ENCODE data around the gene ICA1. TPM values are rescaled to one million over a fixed set of nuclear protein-coding genes. Genes with fewer than 3 reads are reported as not detected.
A peak's percentile ranks its signal among the peaks of the same experiment; 100 is the strongest.

Gene ICA1
- total RNA-seq, 2 experiments from 2014 or later, result 0.34 to 1.3 TPM

DNA sequence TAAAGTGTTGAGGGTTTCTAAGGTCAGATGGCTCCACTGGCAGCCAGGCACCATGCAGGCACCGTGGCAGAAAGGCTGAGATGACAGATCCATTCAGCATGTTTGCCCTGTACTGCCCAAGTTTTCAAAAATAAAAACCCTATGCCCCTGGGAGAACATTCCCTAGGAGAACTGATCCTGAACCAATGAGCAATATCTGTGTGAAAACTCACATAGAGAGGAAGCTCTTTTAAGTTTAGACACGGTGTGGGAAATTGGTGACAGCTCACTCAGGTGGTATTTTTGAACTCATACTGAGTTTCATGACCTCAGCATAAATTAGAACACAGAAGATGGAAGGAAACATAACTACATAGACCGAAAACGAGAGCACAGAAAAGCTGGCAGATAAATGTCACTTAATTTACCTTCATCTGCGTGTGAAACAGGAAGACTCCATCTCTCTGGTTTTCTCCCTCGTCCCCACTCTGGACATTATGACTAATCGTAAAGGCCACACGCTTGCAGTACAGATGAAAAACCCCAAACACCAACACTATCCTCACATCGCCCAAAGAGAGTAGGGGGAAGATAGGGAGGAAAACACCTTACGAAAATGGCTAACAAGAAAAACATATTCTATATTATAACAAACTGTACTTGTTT lies 127.8 kb downstream of the ICA1 start:
- Mint-ChIP-seq H3K27me3 (no peaks in the 10 kb centered on the region), H3K27ac (peak overlapping the region; percentile 77), H3K4me3 (peak overlapping the region; percentile 1), H3K4me1 (ENCODE audit: low read depth) (peaks cover 56% of the 10 kb centered on the region), H3K9me3 (no peaks in the 10 kb centered on the region), H3K36me3 (ENCODE audit: low read depth) (no peaks in the 10 kb centered on the region)
- TF ChIP-seq, protein P1, sequence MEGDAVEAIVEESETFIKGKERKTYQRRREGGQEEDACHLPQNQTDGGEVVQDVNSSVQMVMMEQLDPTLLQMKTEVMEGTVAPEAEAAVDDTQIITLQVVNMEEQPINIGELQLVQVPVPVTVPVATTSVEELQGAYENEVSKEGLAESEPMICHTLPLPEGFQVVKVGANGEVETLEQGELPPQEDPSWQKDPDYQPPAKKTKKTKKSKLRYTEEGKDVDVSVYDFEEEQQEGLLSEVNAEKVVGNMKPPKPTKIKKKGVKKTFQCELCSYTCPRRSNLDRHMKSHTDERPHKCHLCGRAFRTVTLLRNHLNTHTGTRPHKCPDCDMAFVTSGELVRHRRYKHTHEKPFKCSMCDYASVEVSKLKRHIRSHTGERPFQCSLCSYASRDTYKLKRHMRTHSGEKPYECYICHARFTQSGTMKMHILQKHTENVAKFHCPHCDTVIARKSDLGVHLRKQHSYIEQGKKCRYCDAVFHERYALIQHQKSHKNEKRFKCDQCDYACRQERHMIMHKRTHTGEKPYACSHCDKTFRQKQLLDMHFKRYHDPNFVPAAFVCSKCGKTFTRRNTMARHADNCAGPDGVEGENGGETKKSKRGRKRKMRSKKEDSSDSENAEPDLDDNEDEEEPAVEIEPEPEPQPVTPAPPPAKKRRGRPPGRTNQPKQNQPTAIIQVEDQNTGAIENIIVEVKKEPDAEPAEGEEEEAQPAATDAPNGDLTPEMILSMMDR (IDR thresholded peaks at IDR 0.05), result no peak
- ATAC-seq, result peak; percentile 76
- CTCF ChIA-PET, result interaction anchor here (0.9 to 3.0 kb wide), 4 partner anchors 9 to 453 kb away, joined by 3 to 14 read pairs (median 4); no protein-coding TSS in a partner anchor
- peak; percentile 75 for DNase-seq
- intact Hi-C loops (cut with micrococcal nuclease), result no loop called here
- POLR2A ChIA-PET, result interaction anchor here (0.7 to 2.2 kb wide), 7 partner anchors 9 to 166 kb away, joined by 3 to 26 read pairs (median 3); no protein-coding TSS in a partner anchor

DNA sequence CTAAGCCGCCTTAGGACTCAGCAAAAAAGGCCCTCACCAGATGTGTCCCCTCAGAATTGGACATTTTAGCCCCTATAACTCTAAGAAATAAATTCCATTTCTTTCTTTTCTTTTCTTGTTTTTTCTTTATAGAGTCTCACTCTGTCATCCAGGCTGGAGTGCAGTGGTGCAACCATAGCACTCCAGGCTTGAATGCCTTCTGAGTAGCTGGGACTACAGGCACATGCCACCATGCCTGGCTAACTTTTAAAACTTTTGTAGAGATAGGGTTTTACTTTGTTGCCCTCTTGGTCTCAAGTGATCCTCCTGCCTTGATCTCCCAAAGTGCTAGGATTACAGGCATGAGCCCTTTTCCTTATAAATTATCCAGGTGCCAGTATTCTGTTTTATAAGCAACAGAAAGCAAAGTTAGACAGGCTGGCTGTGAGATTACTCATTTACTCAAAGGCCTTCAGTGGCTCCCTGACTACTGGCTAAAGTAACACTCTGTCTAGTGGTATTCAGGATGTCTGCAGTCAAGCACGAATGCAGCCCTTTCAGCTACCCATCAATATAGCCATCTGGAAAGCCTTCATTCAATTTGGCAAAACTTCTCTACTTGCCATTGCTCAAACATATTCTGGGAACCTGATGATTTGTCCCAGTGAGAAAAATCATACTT lies 128.6 kb downstream of the ICA1 start:
- peaks cover 64% of the 10 kb centered on the region for H3K4me1 Mint-ChIP-seq (ENCODE audit: low read depth)
- intact Hi-C loops (cut with micrococcal nuclease), result no loop called here
- ATAC-seq (no peak), DNase-seq (no peak)
- H3K9me3 Mint-ChIP-seq, result no peaks in the 10 kb centered on the region
- POLR2A ChIA-PET, result interaction anchor here (0.7 to 2.2 kb wide), 4 partner anchors 8 to 65 kb away, joined by 3 to 26 read pairs (median 6); no protein-coding TSS in a partner anchor
- peak overlapping the region; percentile 32 for H3K27ac Mint-ChIP-seq
- no peaks in the 10 kb centered on the region for H3K36me3 Mint-ChIP-seq (ENCODE audit: low read depth)
- no peak overlapping the region for H3K4me3 Mint-ChIP-seq
- no peaks in the 10 kb centered on the region for H3K27me3 Mint-ChIP-seq
- CTCF ChIA-PET, result interaction anchor here (0.9 to 3.0 kb wide), 4 partner anchors 8 to 452 kb away, joined by 3 to 14 read pairs (median 4); no protein-coding TSS in a partner anchor
- TF ChIP-seq, protein P1 (IDR thresholded peaks at IDR 0.05), result no peak

DNA sequence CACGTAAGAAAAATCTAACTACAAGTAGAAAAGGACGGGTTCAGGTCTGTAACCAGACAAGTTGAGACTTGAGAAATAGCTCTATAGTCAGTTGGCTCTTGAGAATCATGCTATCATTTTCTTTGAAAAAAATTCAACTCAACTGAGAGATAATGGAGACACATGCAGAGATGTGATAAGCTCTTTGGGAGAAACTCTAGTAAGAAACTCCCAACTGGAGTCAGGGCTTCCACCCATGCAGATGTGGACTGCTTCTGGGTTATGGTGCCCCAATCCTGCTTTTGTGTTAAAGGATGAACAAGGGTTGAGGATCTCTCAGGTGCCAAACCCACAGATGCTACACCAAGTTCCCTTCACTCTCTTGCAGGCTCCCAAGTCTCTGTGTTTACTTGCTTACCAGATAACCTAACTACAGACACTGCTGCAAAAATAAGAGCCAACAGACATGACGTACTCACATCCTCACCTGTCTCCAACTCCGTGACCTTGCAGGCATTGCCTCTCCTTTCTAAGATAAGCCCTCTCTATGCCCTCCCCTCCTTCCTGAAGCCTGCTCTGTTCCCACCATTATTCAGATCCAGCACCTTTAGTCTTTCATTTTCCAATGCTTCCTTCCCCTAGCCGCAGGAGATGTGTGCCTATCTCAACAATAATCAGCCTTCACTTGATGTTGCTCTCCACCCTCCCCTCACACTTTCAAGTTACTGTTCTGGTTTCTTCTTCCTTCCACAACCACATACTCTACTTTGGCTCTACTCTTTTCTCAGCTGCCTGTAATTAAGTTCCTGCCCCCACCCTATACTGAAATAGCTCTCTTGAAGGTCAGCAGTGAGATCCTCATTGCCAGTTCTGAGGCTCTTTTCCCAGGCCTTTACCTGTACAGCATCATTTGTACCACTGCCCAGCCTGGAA lies 130.0 kb downstream of the ICA1 start:
- Mint-ChIP-seq H3K4me3 (peak overlapping the region; percentile 40), H3K27ac (peak overlapping the region; percentile 79), H3K36me3 (ENCODE audit: low read depth) (no peaks in the 10 kb centered on the region), H3K9me3 (no peaks in the 10 kb centered on the region), H3K27me3 (no peaks in the 10 kb centered on the region), H3K4me1 (ENCODE audit: low read depth) (peaks cover 75% of the 10 kb centered on the region)
- DNase-seq (peak; percentile 26), ATAC-seq (peak; percentile 43)
- ChIA-PET POLR2A (interaction anchor here (0.6 kb wide), 1 partner anchor 16 kb away, joined by 3 read pairs; no protein-coding TSS in a partner anchor), CTCF (interaction anchor here (1.0 to 2.0 kb wide), 3 partner anchors 58 to 491 kb away, joined by 3 to 7 read pairs (median 3); partner anchors contain the start of gene UMAD1)
- TF ChIP-seq, protein P1 (IDR thresholded peaks at IDR 0.05), result no peak
- intact Hi-C loops (cut with micrococcal nuclease), result loop anchor here (2.0 kb wide), 1 partner anchor 15 kb away; no protein-coding TSS in a partner anchor

DNA sequence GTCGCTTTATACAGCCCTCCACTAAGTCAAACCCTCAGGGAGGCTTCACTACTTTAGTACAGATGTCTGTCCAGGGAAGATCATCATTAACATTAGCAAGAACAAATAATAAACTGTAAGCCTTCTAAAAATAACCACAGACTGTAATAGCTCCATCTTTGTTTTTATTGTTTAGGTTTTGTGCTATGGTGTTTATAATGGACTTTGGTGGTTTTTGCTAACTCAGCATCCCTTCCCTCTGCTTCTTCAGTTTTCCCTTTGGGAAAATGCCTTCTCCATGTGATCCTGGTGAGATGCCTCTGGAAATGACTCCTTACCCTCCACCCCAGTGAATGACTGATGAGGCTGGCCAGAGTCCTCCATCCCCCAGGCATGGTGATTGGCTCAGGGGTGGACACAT lies 131.3 kb downstream of the ICA1 start:
- Mint-ChIP-seq H3K36me3 (ENCODE audit: low read depth) (no peaks in the 10 kb centered on the region), H3K27me3 (no peaks in the 10 kb centered on the region), H3K9me3 (no peaks in the 10 kb centered on the region), H3K4me1 (ENCODE audit: low read depth) (peaks cover 85% of the 10 kb centered on the region), H3K4me3 (no peak overlapping the region), H3K27ac (no peak overlapping the region)
- intact Hi-C loops (cut with micrococcal nuclease), result loop anchor here (2.0 kb wide), 1 partner anchor 14 kb away; no protein-coding TSS in a partner anchor
- ChIA-PET CTCF (interaction anchor here (2.0 kb wide), 1 partner anchor 59 kb away, joined by 7 read pairs; no protein-coding TSS in a partner anchor), POLR2A (interaction anchor here (1.0 kb wide), 2 partner anchors 8 to 15 kb away, joined by 3 to 7 read pairs; no protein-coding TSS in a partner anchor)
- TF ChIP-seq, protein P1 (IDR thresholded peaks at IDR 0.05), result no peak
- no peak for ATAC-seq
- no peak for DNase-seq

Measured in activated CD8-positive, alpha-beta T cell treated with anti-CD3 and anti-CD28 coated beads for 36 hours (primary cell).